Activated effector memory CD4-positive, alpha-beta T cell treated with Interleukin-2 at 50 U/mL for 16 hours (primary cell): ENCODE measurements around the gene FGF14.
"Not testable (repeated sequence)": the region's sequence is repeated elsewhere in the genome, so short reads cannot be mapped to it uniquely, and the experiment has no call there.

Source experiments
- DNase-seq: peaks from one replicate; pipeline ENCODE4 v3.0.0-alpha.2; 2020

FGF14 gene

DNA sequence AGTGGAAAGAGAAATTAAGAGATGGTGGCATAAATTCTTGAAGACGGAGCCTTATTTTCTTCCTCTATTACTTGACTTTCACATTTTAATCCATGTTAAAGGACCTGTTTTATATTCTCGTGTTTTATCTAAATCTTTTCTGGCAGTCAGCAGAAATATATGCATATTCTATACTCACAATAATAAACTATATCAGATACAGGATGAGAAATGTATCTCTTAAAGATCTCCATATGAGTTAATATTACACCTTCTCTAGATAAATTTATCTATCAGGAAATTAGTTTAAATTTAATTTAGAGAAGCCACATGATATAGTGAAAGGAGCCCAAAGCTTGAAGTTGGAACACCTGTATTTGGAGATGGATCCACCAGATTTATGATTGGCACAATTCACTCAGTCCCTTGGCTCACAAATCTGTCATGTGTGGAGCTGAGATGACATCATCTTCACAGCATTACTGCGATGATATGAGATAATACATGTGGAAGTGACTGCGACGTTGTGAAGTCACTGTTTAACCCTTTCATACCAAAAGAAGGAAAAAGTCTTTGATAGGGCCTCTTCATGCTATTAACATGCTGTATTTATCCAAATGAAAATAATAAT lies 216.4 kb downstream of the FGF14 start:
- no peak for DNase-seq

GRCh38 chr13:102183509-102184182 lies 218.2 kb downstream of the FGF14 start:
- no peak for DNase-seq

DNA sequence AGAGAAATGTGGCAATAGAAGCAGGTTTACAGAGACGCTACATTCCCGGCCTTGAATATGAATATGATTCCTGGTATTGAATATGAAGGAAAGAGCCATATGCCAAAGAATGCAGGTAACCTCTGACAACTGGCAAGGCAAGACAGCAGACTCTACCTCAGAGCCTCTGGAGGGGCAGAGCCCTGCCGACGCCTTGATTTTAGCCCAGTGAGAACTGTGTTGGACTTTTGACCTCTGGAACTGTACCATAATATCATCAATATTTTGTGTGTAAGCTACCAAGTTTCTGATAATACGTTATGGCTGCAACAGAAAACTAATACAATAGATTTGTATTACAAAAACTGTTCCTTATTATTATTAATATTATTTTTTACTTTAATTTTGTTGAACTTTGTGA lies 219.7 kb downstream of the FGF14 start:
- DNase-seq: no peak

DNA sequence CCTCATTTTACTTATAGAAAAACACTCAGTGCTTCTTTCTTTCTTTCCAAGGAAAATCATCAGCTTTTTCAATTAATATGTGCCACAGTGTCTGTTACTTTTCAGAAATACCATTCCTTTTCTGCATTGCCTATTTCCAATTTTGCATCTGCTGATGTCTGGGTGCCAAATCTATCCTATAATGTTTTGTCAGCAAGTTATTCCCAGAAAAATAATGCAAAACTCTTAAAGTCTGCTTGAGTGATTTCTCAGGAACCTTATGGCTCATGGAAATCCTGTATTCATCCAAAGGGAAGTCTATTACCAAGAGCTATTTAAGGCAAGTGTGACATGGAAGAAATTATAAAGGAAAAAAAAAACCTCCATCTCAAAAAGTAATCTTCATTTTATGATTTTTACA lies 224.4 kb downstream of the FGF14 start:
- no peak for DNase-seq

- DNase-seq: no peak
These were observed 225.0 kb downstream of the FGF14 start for GRCh38 chr13:102176846-102177245.

GRCh38 chr13:102172406-102172805 lies 229.4 kb downstream of the FGF14 start:
- no peak for DNase-seq

DNA sequence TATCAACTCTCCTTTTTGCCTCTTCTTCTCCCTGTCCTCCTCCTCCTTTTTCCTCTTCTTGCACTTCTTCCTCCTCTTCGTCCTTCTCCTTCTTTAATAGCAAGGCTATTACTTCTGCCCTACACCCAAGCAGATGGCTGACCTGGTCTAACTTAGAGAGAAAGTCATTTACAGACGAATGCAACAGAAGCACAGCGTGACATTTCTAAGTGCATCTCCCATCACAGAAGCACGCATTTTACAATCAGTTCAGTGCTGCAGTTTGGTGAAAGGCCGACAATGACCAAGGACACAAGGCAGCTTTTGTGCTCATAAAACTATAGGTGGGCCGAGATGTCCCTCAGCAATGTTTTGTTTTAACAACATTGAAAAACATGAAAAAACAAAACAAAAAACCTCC lies 231.5 kb downstream of the FGF14 start:
- no peak for DNase-seq

DNA sequence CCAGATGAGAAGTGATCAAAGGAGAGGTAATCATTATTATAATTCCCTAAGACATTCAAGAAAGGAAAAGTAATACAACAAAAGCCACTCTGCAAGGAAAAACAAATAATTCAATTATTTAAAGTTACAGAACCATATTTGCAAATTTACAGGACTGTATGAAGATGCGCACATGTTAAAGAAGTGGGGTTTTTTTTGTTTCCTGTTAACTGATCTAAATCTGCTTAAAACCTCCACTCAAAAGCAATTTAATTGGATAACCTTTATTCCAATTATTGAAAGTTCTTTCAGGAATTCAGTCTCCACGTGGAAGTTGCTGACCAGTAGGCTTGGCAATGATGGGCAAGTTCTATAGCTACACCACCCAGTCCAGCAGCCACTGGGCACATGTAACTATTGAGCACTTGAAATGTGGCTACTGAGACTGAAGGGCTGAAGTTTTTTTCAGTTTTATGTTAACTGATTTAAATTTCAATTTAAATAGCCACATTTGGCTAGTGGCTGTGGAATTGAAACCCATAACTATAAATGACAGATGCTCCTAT lies 232.3 kb downstream of the FGF14 start:
- no peak for DNase-seq

GRCh38 chr13:102152790-102153189 lies 249.1 kb downstream of the FGF14 start:
- no peak for DNase-seq

DNA sequence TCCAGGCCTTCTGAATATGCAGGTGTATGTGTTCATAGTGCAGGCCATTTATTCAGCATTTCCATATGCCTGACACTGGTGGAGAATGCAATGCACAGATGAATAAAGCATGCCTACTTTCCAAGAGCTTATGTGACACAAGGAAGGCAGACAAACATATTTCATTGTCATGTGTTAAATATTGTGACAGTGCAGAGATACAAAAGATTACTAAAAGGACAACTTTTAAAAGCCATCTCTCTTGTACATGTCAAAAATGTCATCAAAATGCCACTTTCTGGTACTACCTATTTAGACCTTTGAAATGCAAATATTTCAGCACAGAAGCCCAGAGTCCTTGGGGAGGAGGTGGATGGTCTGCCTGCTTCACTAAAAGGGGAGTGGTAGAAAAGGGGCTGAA lies 254.5 kb downstream of the FGF14 start:
- DNase-seq: no peak

GRCh38 chr13:102145750-102146149 lies 256.1 kb downstream of the FGF14 start:
- DNase-seq: no peak

DNA sequence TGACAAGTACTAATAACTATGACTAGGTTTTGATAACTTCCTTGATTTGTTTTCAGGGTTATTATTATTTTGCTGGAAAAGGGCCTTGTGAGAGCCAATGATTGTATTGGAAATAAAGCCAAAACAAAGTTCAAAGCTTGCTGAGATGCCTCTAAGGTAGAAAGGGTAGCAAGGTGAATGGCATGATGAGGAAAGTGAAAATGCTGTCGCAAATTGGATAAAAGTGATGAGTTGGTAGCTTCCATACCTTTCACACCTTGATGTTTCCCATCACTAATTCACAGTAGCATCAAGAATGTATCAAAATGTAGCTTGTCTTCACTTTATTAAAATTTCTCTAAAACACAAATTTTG lies 259.4 kb downstream of the FGF14 start:
- DNase-seq: no peak

GRCh38 chr13:102141625-102142472 lies 260.0 kb downstream of the FGF14 start:
- DNase-seq: no peak

GRCh38 chr13:102139626-102140025 lies 262.2 kb downstream of the FGF14 start:
- no peak for DNase-seq

DNA sequence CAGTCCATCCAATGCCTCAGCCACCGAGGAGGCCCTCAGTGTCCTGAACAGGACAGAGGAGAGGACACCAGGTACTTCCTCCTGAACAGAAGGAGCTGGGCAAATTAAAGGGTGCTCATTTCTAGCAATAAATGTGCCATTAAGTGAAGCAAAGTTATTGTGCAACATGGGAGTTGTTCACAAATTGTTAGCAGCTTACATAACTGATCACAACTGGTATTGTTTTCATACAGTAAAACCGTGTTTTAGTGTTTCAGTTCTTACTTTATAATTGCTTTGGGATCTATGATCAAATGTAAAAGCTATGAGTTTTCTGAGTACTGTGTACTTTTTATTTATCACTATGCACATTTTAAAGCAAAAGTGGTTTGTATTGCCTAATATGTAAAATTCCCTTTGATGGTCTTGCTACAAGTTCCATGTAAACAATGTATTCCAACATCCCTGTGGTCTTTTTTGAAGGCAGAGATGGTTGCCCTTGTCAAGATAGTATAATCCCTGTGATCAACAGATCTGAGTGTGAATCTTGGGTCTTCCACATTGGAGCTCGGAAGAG lies 263.1 kb downstream of the FGF14 start:
- DNase-seq: no peak

- not testable (repeated sequence) for DNase-seq
These were observed 263.9 kb downstream of the FGF14 start for GRCh38 chr13:102137904-102138303.

DNA sequence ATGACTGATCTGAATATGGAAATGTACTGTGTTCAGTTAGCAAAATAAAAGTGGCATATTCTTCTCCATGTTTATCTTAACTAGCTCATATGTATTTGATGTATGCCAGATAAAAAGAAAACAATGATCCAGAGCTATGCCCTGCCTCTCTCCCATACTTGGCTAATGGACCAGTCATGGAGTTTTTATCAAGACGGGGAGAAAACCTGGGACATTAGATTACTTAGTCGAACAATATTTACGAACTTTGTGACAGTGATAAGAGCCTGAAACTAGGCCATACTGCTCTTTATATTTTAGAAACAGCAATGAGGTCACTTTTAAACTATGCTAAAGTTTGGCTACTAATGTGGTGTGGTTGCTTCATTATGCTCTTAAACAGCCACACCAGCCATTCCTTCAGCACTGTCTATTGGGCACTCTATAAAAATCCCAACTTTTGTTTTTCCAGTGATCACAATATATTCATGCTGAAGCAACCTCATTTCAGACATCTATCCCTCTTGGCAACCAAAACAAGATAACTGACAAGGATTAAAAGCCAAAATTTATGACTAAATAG lies 265.0 kb downstream of the FGF14 start:
- DNase-seq: no peak

DNA sequence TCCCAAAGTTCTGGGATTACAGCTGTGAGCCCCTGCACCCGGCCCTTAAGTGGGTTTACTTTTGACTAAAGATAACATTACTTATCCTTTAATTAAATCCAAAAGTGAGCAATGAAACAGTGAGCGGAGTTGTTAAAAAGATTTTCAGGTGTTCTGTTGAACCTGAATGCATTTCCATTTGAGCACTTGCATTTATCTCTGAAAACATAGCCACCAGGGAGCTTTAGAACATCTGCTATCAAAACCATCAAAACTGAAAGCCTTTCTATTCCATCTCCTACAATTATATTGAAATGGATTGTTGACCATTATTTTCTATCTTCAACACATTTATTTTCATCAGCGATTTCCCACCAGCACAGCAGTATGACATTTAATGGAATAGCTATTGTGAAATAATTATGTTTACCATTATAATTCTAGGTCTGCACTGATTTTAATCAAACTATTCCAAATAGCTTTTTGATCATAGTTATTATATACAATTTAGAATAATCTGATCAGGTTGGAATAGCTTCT lies 269.0 kb downstream of the FGF14 start:
- no peak for DNase-seq

DNA sequence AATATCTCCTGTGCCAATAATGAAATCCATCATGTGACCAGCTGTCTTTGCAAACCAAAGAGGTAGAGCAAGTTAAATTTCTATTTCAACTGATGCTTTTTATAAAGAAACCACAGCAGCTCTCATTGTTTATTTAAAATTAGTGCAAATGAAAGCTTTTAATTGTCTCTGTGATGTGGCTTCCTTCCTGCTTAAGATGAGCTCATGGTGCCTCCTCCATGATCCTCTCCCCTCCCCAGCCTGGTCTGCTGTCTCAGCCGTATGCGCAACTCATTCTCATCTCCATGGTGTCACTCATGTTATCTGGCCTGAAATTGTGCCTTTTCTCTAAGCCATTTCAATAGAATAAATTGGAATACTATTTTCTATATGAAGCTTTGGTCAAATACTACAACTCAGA lies 270.6 kb downstream of the FGF14 start:
- no peak for DNase-seq

DNA sequence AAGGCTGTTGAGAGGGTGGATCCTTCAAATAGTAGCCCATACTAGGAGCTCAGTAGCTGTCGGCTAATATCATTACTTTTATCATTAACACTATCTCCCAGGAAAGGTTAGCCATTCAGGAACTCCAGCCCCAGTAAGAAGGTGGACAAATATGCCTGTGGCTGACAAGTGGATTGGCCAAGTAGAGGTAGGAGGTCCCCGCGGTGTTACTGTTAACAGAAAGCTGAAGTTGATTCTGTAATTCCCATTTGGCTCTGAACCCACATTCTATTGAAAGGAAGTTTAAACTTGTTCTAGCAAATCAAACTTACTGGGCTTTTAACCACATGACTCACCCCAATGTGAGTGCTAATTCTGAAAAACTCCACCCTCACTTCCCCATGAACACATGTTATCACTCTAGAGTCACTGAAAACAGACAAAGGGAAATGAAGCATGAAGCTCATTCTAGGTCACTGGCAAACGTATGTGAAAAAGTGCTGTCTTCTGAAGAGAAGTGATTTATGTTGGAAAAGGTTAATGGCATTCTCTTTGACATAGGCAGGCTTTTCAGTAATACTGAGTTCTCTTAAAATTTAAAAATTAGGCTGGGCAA lies 273.5 kb downstream of the FGF14 start:
- no peak for DNase-seq

DNA sequence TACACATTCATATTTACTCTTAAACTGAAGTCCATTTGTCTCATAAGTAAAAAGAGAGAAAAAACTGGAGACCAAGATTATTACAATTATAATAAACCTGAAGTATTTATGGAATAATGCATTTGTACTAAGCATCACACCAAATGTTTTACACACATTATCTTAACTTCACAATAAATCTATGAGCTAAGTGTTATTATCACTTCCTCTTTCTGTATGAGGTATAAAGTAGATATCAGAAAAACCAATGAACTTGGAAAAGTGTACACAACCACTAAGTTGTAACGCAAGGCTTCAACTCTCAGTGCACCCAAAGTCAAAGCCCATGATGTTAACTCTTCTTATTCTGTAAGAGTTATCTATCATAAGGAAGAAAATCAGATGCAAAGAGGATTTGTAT lies 274.7 kb downstream of the FGF14 start:
- DNase-seq: no peak

DNA sequence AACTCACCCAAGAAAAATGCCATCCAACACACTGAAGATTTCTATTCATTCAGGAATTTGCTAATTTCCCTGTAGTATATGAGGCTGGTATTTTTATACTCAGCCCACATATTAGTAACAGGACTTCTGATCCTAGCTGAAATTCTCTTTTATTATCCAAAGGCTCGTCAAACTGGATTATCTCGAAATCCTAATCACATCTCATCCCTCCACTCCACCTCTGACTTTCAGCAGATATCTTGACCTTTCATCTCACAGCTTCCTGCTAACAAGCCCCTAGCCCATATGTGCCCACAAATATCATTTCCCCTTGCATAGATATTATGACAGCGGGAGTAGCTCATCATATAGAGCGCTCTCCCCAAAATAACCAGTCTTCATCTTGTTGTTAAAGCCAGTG lies 279.7 kb downstream of the FGF14 start:
- no peak for DNase-seq
